ENCODE measurements around the gene SLF2. TPM values are rescaled to one million over a fixed set of nuclear protein-coding genes. Genes with fewer than 3 reads are reported as not detected.

The SLF2 gene
- total and polyA plus RNA-seq, 2 of the 13 experiments (the other 11 are each of a cell fraction or from before 2014, with no cell fraction given) = 12.2 to 48.1 TPM

DNA sequence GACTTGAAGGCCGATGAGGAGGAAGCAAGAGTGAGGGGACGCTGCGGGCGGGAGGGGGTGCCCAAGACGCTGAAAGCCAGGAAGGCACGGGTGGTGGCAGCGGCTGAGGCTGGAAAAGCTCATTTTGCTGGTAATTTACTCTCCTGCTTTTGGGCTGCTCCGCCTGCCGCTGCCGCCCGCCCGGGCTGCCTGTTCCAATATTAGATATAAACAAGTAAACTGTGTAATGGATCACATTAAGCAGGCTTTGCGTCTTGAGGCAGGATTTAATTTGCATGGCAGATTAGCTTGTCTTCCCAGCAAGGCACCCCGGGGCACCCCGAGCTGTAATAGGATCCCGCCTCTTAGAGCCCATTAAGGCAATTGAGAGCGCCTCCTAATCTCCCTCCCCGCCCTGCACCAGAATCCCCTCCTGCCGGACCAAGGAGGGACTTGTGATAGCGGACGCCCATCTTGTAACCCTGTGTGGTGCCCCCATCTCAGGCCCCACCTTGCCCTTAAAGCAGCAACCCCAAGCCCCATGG, 46.1 kb upstream of the SLF2 start:
- Histone ChIP-seq H3K4me1 (ENCODE audit: insufficient read depth, low read length) (peaks cover 24% of the 10 kb centered on the region), H2AFZ (ENCODE audit: low read length) (no peak overlapping the region), H3K9me3 (ENCODE audit: low read length) (no peaks in the 10 kb centered on the region), H3K36me3 (replicated peaks in 1 of 2; ENCODE audit: control insufficient read depth in 1 of 2, insufficient read depth in 2 of 2, low read length in 2 of 2) (no peaks in the 10 kb centered on the region), H3K4me3 (replicated peaks in 1 of 3; ENCODE audit: insufficient read depth in 1 of 3, low read depth in 2 of 3, low read length in 3 of 3) (no peak overlapping the region), H3K9ac (ENCODE audit: insufficient read depth, low read depth, low read length) (no peak overlapping the region), H3K79me2 (ENCODE audit: insufficient read depth, low read length) (no peaks in the 10 kb centered on the region), H3K27me3 (ENCODE audit: control insufficient read depth in 1 of 2, insufficient read depth in 2 of 2, low read length in 2 of 2) (peaks cover 5 to 58% of the 10 kb centered on the region in 2 experiments; a peak in 3 of 5 replicates), H4K20me1 (ENCODE audit: insufficient read depth, low read length) (no peaks in the 10 kb centered on the region), H3K27ac (ENCODE audit: extremely low read length, insufficient read depth, low read length) (no peak overlapping the region), H3K4me2 (ENCODE audit: low read depth, low read length) (no peak overlapping the region)
- 47% methylated on average over 20 of the region's 21 CpGs for WGBS (ENCODE audit: low lambda C conversion rate)
- in situ Hi-C loops (cut with HindIII; ENCODE audit: extremely low pct_ligation_motif_present, low pct_unique_long_range_greater_than_20kb) (no loop called here), intact Hi-C loops (cut with micrococcal nuclease; ENCODE audit: unreplicated experiment) (no loop called here)
- POLR2A ChIA-PET = no interaction called here
- CTCF ChIA-PET (ENCODE audit: low intra/inter-chr PET ratio, low total read pairs) = no interaction called here
- no TSS peak for BruUV-seq (replicated peaks)
- ATAC-seq = no peak
- no peak for DNase-seq (ENCODE audit: low spot score)
- TF ChIP-seq ZBTB8A (CRISPR knock-in tag; IDR thresholded peaks at IDR 0.05; ENCODE audit: borderline replicate concordance, low read depth) = no peak
- TF ChIP-seq TRIM24 (CRISPR knock-in tag; IDR thresholded peaks at IDR 0.05) = no peak
- no peak for TF ChIP-seq PAWR (CRISPR knock-in tag; IDR thresholded peaks at IDR 0.05; ENCODE audit: borderline replicate concordance)
- TF ChIP-seq ZBED4 (CRISPR knock-in tag; IDR thresholded peaks at IDR 0.05; ENCODE audit: borderline replicate concordance) = no peak
- no peak for TF ChIP-seq ZBTB4 (CRISPR knock-in tag; IDR thresholded peaks at IDR 0.05; ENCODE audit: borderline replicate concordance)
- no peak for TF ChIP-seq ZNF12 (CRISPR knock-in tag; IDR thresholded peaks at IDR 0.05)
- no peak for TF ChIP-seq PHF21A (CRISPR knock-in tag; IDR thresholded peaks at IDR 0.05)
- no peak for TF ChIP-seq HMG20B (CRISPR knock-in tag; conservative IDR thresholded peaks at IDR 0.05)
- no peak for FAIRE-seq

All from HepG2 (cell line).